ENCODE results near the gene LTBP1.

Gene LTBP1

DNA sequence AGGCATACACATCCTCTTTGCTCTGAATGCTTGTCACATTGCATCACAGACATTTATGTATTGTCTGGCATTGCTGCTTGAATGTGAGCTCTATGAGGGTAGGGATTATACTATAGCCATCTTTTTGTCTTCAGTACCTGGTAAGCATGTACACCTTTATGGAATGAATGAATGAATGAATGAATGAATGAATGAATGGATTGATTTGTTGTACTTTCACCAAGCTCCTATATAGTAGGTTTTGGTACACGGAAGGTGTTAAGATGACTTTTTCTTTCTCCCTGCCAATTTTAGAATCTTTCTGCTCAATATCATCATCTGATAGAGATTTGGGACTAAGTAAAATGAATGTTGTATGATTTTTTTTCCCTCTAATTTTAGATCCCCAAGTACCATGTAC is 13.5 kb downstream of the LTBP1 start:
- Histone ChIP-seq H3K9ac (ENCODE audit: low read length) (no peak overlapping the region), H3K27ac (ENCODE audit: low read depth, low read length) (no peak overlapping the region), H4K8ac (ENCODE audit: low read depth, low read length) (no peak overlapping the region), H4K5ac (ENCODE audit: low read length) (no peak overlapping the region), H3K18ac (ENCODE audit: low read length) (no peak overlapping the region), H3K4ac (ENCODE audit: low read depth, low read length) (no peak overlapping the region), H2BK5ac (ENCODE audit: low read length) (no peak overlapping the region), H3K27me3 (ENCODE audit: insufficient read depth, low read length, poor library complexity) (no peaks in the 10 kb centered on the region), H3K23ac (ENCODE audit: low read length) (no peak overlapping the region), H3K4me1 (ENCODE audit: control insufficient read depth, low read depth, low read length) (no peaks in the 10 kb centered on the region), H3K36me3 (ENCODE audit: control insufficient read depth, insufficient read depth, low read length) (peaks cover 1% of the 10 kb centered on the region), H2BK15ac (replicated peaks; ENCODE audit: low read depth) (no peak overlapping the region), H3K4me2 (ENCODE audit: low read length) (no peak overlapping the region), H2AK5ac (ENCODE audit: low read length) (no peak overlapping the region), H2BK120ac (ENCODE audit: low read depth, low read length) (no peak overlapping the region), H3K79me2 (ENCODE audit: control insufficient read depth, insufficient read depth, low read length) (no peaks in the 10 kb centered on the region), H3K56ac (ENCODE audit: low read length) (no peak overlapping the region), H3K79me1 (ENCODE audit: low read length) (no peaks in the 10 kb centered on the region), H3K4me3 (ENCODE audit: low read length) (no peak overlapping the region)
- WGBS (ENCODE audit: extremely low coverage, insufficient coverage, low lambda C conversion rate), result no CpG with 5 or more reads among the region's 1 CpG
- DNase-seq, result no peak

DNA sequence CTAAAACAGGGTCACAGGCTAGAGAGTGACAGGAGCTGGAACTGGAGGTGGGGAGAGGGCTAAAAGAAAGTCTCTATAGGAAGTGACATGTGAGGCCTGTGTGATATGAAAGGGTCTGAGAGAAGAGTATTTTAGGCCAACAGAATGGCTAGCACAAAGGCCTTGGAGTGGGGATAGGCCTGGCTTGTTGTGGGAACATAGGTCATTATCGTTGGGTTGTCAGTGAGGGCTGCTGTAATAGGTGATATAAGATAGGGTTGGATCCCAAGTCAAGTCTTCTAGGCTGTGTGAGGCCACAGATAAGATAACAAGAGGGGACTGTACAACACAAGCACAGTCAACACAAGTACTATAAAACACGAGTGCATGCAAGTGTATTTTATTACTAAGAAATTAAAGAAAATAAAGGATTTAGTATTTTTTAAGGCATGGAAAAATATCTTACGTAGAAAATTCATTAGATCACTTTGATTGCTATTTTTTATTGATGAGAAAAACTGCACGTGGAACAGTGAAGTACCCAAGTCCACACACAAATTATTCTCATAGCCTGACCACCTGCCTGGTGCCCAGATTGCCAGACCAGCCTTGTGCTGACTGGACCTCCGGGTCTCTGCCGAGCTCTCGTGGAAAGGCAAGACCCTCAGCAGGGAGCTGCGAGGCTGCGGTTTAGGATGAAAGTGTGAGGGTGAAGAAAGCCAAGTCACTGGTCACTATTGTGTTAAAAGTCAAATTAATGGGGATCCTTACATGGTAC is 14.1 kb downstream of the LTBP1 start:
- H4K8ac ChIP-seq (ENCODE audit: low read depth, low read length), result no peak overlapping the region

DNA sequence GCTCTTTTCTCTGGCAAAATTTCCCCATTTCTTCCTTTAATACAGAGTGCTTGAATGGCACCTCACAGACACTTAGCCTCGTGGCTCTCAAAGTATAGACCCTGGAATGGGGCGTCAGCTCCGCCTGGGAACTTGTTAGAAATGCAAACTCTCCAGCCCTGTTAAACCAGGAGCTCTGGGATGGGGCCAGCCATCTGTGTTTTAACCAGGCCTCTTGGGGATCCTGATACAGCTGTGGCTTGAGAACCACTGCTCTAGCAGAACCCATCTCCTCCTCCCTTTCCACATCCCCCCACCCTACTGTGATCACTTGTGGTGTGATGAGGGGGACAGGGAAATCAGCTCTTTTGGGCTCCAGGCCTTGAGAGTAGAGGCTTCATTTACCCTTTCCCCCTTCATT is 15.9 kb downstream of the LTBP1 start:
- no peak for DNase-seq
- H3K9ac ChIP-seq (ENCODE audit: low read length), result no peak overlapping the region
- H3K27me3 ChIP-seq (ENCODE audit: insufficient read depth, low read length, poor library complexity), result no peaks in the 10 kb centered on the region
- no peak overlapping the region for H3K56ac ChIP-seq (ENCODE audit: low read length)
- H3K18ac ChIP-seq (ENCODE audit: low read length), result no peak overlapping the region
- H2BK120ac ChIP-seq (ENCODE audit: low read depth, low read length), result no peak overlapping the region
- H3K79me1 ChIP-seq (ENCODE audit: low read length), result no peaks in the 10 kb centered on the region
- no peaks in the 10 kb centered on the region for H3K79me2 ChIP-seq (ENCODE audit: control insufficient read depth, insufficient read depth, low read length)
- H3K4me2 ChIP-seq (ENCODE audit: low read length), result no peak overlapping the region
- H4K5ac ChIP-seq (ENCODE audit: low read length), result no peak overlapping the region
- no peak overlapping the region for H3K27ac ChIP-seq (ENCODE audit: low read depth, low read length)
- H3K4me1 ChIP-seq (ENCODE audit: control insufficient read depth, low read depth, low read length), result no peaks in the 10 kb centered on the region
- H3K23ac ChIP-seq (ENCODE audit: low read length), result no peak overlapping the region
- H2BK5ac ChIP-seq (ENCODE audit: low read length), result no peak overlapping the region
- no peak overlapping the region for H2AK5ac ChIP-seq (ENCODE audit: low read length)
- no peak overlapping the region for H3K4me3 ChIP-seq (ENCODE audit: low read length)
- no peak overlapping the region for H2BK15ac ChIP-seq (replicated peaks; ENCODE audit: low read depth)
- H3K36me3 ChIP-seq (ENCODE audit: control insufficient read depth, insufficient read depth, low read length), result peaks cover 1% of the 10 kb centered on the region
- H3K4ac ChIP-seq (ENCODE audit: low read depth, low read length), result no peak overlapping the region
- H4K8ac ChIP-seq (ENCODE audit: low read depth, low read length), result no peak overlapping the region
- WGBS (ENCODE audit: extremely low coverage, insufficient coverage, low lambda C conversion rate), result no CpG with 5 or more reads among the region's 3 CpGs

More for the DNA sequence above, 14.1 kb downstream of the LTBP1 start:
- H3K18ac ChIP-seq (ENCODE audit: low read length), result no peak overlapping the region
- no peaks in the 10 kb centered on the region for H3K4me1 ChIP-seq (ENCODE audit: control insufficient read depth, low read depth, low read length)
- no peaks in the 10 kb centered on the region for H3K79me1 ChIP-seq (ENCODE audit: low read length)
- H3K79me2 ChIP-seq (ENCODE audit: control insufficient read depth, insufficient read depth, low read length), result no peaks in the 10 kb centered on the region
- no peak overlapping the region for H2BK5ac ChIP-seq (ENCODE audit: low read length)
- H2AK5ac ChIP-seq (ENCODE audit: low read length), result no peak overlapping the region
- no peaks in the 10 kb centered on the region for H3K27me3 ChIP-seq (ENCODE audit: insufficient read depth, low read length, poor library complexity)
- no peak overlapping the region for H3K4me3 ChIP-seq (ENCODE audit: low read length)
- H3K4ac ChIP-seq (ENCODE audit: low read depth, low read length), result no peak overlapping the region
- WGBS (ENCODE audit: extremely low coverage, insufficient coverage, low lambda C conversion rate), result 100% methylated on average over 1 of the region's 9 CpGs
- H3K4me2 ChIP-seq (ENCODE audit: low read length), result no peak overlapping the region
- H3K23ac ChIP-seq (ENCODE audit: low read length), result no peak overlapping the region
- peak; percentile 62 for DNase-seq
- no peak overlapping the region for H2BK15ac ChIP-seq (replicated peaks; ENCODE audit: low read depth)
- H3K27ac ChIP-seq (ENCODE audit: low read depth, low read length), result no peak overlapping the region
- no peak overlapping the region for H4K5ac ChIP-seq (ENCODE audit: low read length)
- H3K9ac ChIP-seq (ENCODE audit: low read length), result no peak overlapping the region
- peaks cover 1% of the 10 kb centered on the region for H3K36me3 ChIP-seq (ENCODE audit: control insufficient read depth, insufficient read depth, low read length)
- H3K56ac ChIP-seq (ENCODE audit: low read length), result no peak overlapping the region
- H2BK120ac ChIP-seq (ENCODE audit: low read depth, low read length), result no peak overlapping the region

DNA sequence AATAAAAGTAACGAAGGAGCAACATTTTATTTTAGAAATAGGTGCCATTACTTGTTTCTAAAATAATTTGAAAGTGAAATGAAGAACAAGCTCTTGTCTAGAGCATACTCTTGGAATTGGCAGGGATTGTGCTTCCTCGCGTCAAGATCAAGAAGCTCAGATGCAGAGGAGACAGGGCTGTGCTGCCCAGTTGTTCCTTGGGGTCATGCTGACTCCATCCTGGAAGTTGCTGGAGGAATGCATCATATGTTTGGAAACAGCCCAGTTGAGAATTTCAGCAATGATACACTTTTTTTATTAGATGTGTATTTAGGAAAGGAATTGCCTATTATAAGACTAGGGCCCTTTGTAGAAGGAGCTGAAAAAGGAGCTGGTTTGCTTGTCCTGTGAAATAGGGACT is 17.2 kb downstream of the LTBP1 start:
- H3K79me2 ChIP-seq (ENCODE audit: control insufficient read depth, insufficient read depth, low read length), result no peaks in the 10 kb centered on the region
- DNase-seq, result no peak
- H3K27ac ChIP-seq (ENCODE audit: low read depth, low read length), result no peak overlapping the region
- H3K4ac ChIP-seq (ENCODE audit: low read depth, low read length), result no peak overlapping the region
- H4K5ac ChIP-seq (ENCODE audit: low read length), result no peak overlapping the region
- H3K4me1 ChIP-seq (ENCODE audit: control insufficient read depth, low read depth, low read length), result no peaks in the 10 kb centered on the region
- H3K23ac ChIP-seq (ENCODE audit: low read length), result no peak overlapping the region
- H3K27me3 ChIP-seq (ENCODE audit: insufficient read depth, low read length, poor library complexity), result no peaks in the 10 kb centered on the region
- no peaks in the 10 kb centered on the region for H3K79me1 ChIP-seq (ENCODE audit: low read length)
- H2BK15ac ChIP-seq (replicated peaks; ENCODE audit: low read depth), result no peak overlapping the region
- H3K56ac ChIP-seq (ENCODE audit: low read length), result no peak overlapping the region
- H3K4me3 ChIP-seq (ENCODE audit: low read length), result no peak overlapping the region
- no peak overlapping the region for H3K4me2 ChIP-seq (ENCODE audit: low read length)
- WGBS (ENCODE audit: extremely low coverage, insufficient coverage, low lambda C conversion rate), result no CpG with 5 or more reads among the region's 3 CpGs
- no peak overlapping the region for H4K8ac ChIP-seq (ENCODE audit: low read depth, low read length)
- H2BK5ac ChIP-seq (ENCODE audit: low read length), result no peak overlapping the region
- H3K18ac ChIP-seq (ENCODE audit: low read length), result no peak overlapping the region
- H2AK5ac ChIP-seq (ENCODE audit: low read length), result no peak overlapping the region
- H3K9ac ChIP-seq (ENCODE audit: low read length), result no peak overlapping the region
- H2BK120ac ChIP-seq (ENCODE audit: low read depth, low read length), result no peak overlapping the region
- H3K36me3 ChIP-seq (ENCODE audit: control insufficient read depth, insufficient read depth, low read length), result peaks cover 1% of the 10 kb centered on the region

DNA sequence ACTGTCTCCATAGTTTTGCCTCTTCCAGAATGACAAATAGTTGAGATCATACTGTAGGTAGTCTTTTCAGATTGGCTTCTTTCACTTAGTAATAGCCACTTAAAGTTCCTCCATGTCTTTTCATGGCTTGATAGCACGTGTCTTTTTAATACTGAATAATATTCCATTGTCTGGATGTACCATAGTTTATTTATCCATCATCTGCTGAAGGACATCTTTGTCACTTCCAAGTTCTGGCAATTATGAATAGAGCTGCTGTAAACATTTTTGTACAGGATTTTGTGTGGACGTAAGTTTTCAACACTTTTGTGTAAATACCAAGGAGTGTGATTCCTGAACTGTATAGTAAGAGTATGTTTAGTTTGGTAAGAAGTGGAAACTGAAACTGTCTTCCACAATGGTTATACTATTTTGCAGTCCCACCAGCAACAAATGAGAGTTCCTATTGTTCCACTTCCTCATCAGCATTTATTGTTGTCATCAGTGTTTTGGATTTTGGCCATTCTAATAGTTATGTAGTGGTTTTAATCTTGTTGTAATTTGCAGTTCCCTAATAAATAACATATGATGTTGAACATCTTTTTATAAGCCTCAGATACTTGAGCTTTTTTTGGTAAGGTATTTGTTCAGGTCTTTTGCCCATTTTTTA is 18.9 kb downstream of the LTBP1 start:
- no peak overlapping the region for H2BK120ac ChIP-seq (ENCODE audit: low read depth, low read length)
- H3K18ac ChIP-seq (ENCODE audit: low read length), result no peak overlapping the region
- H3K9ac ChIP-seq (ENCODE audit: low read length), result no peak overlapping the region
- no peak for DNase-seq
- H3K79me2 ChIP-seq (ENCODE audit: control insufficient read depth, insufficient read depth, low read length), result no peaks in the 10 kb centered on the region
- no peak overlapping the region for H3K27ac ChIP-seq (ENCODE audit: low read depth, low read length)
- no peak overlapping the region for H3K56ac ChIP-seq (ENCODE audit: low read length)
- H3K23ac ChIP-seq (ENCODE audit: low read length), result no peak overlapping the region
- H4K8ac ChIP-seq (ENCODE audit: low read depth, low read length), result no peak overlapping the region
- H3K4me2 ChIP-seq (ENCODE audit: low read length), result no peak overlapping the region
- H2BK15ac ChIP-seq (replicated peaks; ENCODE audit: low read depth), result no peak overlapping the region
- no peaks in the 10 kb centered on the region for H3K36me3 ChIP-seq (ENCODE audit: control insufficient read depth, insufficient read depth, low read length)
- no peak overlapping the region for H3K4ac ChIP-seq (ENCODE audit: low read depth, low read length)
- WGBS (ENCODE audit: extremely low coverage, insufficient coverage, low lambda C conversion rate), result no CpG with 5 or more reads among the region's 2 CpGs
- H2AK5ac ChIP-seq (ENCODE audit: low read length), result no peak overlapping the region
- no peak overlapping the region for H3K4me3 ChIP-seq (ENCODE audit: low read length)
- H3K4me1 ChIP-seq (ENCODE audit: control insufficient read depth, low read depth, low read length), result no peaks in the 10 kb centered on the region
- H2BK5ac ChIP-seq (ENCODE audit: low read length), result no peak overlapping the region
- H3K27me3 ChIP-seq (ENCODE audit: insufficient read depth, low read length, poor library complexity), result no peaks in the 10 kb centered on the region
- H4K5ac ChIP-seq (ENCODE audit: low read length), result no peak overlapping the region
- no peaks in the 10 kb centered on the region for H3K79me1 ChIP-seq (ENCODE audit: low read length)

All from mesendoderm (in vitro differentiated cells).